ENCODE measurements around the gene FERMT3. TPM values are rescaled to one million over a fixed set of nuclear protein-coding genes. Genes with fewer than 3 reads are reported as not detected.

Gene FERMT3
- total and polyA plus RNA-seq, 2 donors (not counting 1 experiment from before 2014, with no cell fraction given) = 1.9 to 3.6 TPM

GRCh38 chr11:64173616-64174355, 32.7 kb upstream of the FERMT3 start:
- Histone ChIP-seq H3K4me1 (ENCODE audit: control insufficient read depth, extremely low read depth, insufficient read depth, low read length) (no peaks in the 10 kb centered on the region), H3K27me3 (ENCODE audit: control insufficient read depth, insufficient read depth, low read length) (no peaks in the 10 kb centered on the region), H3K9me3 (ENCODE audit: control insufficient read depth, insufficient read depth, low read depth, low read length) (no peaks in the 10 kb centered on the region), H3K79me2 (ENCODE audit: control insufficient read depth, insufficient read depth, low read length) (no peaks in the 10 kb centered on the region), H3K9ac (ENCODE audit: insufficient read depth, low read length) (no peak overlapping the region), H2AFZ (ENCODE audit: low read length) (no peak overlapping the region), H3K36me3 (ENCODE audit: control insufficient read depth, insufficient read depth, low read length) (peaks cover 2% of the 10 kb centered on the region), H3K4me3 (replicated peaks in 1 of 4; ENCODE audit: control extremely low read depth in 1 of 4, insufficient read depth in 1 of 4, low read depth in 3 of 4, low read length in 4 of 4) (no peak overlapping the region), H3K27ac (ENCODE audit: insufficient read depth, low read length) (no peak overlapping the region), H4K20me1 (ENCODE audit: control insufficient read depth, extremely low read depth, insufficient read depth, low read length) (no peaks in the 10 kb centered on the region), H3K4me2 (ENCODE audit: extremely low read depth, insufficient read depth, low read length) (no peak overlapping the region)
- peak in 1 of 2 donors; percentile 24 for DNase-seq (ENCODE audit: low read depth in 2 of 2)
- TF ChIP-seq, protein P1, sequence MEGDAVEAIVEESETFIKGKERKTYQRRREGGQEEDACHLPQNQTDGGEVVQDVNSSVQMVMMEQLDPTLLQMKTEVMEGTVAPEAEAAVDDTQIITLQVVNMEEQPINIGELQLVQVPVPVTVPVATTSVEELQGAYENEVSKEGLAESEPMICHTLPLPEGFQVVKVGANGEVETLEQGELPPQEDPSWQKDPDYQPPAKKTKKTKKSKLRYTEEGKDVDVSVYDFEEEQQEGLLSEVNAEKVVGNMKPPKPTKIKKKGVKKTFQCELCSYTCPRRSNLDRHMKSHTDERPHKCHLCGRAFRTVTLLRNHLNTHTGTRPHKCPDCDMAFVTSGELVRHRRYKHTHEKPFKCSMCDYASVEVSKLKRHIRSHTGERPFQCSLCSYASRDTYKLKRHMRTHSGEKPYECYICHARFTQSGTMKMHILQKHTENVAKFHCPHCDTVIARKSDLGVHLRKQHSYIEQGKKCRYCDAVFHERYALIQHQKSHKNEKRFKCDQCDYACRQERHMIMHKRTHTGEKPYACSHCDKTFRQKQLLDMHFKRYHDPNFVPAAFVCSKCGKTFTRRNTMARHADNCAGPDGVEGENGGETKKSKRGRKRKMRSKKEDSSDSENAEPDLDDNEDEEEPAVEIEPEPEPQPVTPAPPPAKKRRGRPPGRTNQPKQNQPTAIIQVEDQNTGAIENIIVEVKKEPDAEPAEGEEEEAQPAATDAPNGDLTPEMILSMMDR (conservative IDR thresholded peaks at IDR 0.05 in 1 of 2, IDR thresholded peaks at IDR 0.05 in 1 of 2; ENCODE audit: low read depth in 1 of 2, low read length in 2 of 2) = no peak
- no peak for TF ChIP-seq EZH2 (IDR thresholded peaks at IDR 0.05; ENCODE audit: low read length, missing control alignments)

GRCh38 chr11:64176751-64177150, 29.8 kb upstream of the FERMT3 start:
- Histone ChIP-seq H3K9ac (ENCODE audit: insufficient read depth, low read length) (no peak overlapping the region), H3K4me1 (ENCODE audit: control insufficient read depth, extremely low read depth, insufficient read depth, low read length) (peaks cover 10% of the 10 kb centered on the region), H3K27ac (ENCODE audit: insufficient read depth, low read length) (no peak overlapping the region), H2AFZ (ENCODE audit: low read length) (no peak overlapping the region), H4K20me1 (ENCODE audit: control insufficient read depth, extremely low read depth, insufficient read depth, low read length) (no peaks in the 10 kb centered on the region), H3K4me2 (ENCODE audit: extremely low read depth, insufficient read depth, low read length) (no peak overlapping the region), H3K27me3 (ENCODE audit: control insufficient read depth, insufficient read depth, low read length) (no peaks in the 10 kb centered on the region), H3K4me3 (replicated peaks in 1 of 4; ENCODE audit: control extremely low read depth in 1 of 4, insufficient read depth in 1 of 4, low read depth in 3 of 4, low read length in 4 of 4) (no peak overlapping the region), H3K9me3 (ENCODE audit: control insufficient read depth, insufficient read depth, low read depth, low read length) (no peaks in the 10 kb centered on the region), H3K79me2 (ENCODE audit: control insufficient read depth, insufficient read depth, low read length) (no peaks in the 10 kb centered on the region), H3K36me3 (ENCODE audit: control insufficient read depth, insufficient read depth, low read length) (peaks cover 5% of the 10 kb centered on the region)
- TF ChIP-seq, protein P1 (conservative IDR thresholded peaks at IDR 0.05 in 1 of 2, IDR thresholded peaks at IDR 0.05 in 1 of 2; ENCODE audit: low read depth in 1 of 2, low read length in 2 of 2) = no peak
- no peak for TF ChIP-seq EZH2 (IDR thresholded peaks at IDR 0.05; ENCODE audit: low read length, missing control alignments)
- no peak for DNase-seq (ENCODE audit: low read depth in 2 of 2)

DNA sequence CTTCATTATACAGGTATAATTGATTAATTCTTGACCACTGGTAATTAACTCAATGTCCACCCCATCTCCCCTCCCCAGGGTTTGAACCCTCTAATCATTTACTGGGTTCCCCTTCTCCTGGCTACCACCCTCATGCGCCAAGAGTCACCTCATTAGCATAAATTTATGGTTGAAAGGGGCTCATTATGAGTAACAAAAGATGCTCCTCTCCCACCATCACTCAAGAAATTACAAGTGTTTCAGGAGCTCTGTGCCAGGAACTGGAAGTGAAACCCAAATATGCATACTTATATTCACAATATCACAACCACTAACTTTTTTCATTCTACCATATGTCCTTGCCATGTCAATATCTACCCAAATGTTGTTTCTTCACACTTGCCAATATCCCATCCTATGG, 28.3 kb upstream of the FERMT3 start:
- no peak overlapping the region for H3K27ac ChIP-seq (ENCODE audit: insufficient read depth, low read length)
- no peaks in the 10 kb centered on the region for H4K20me1 ChIP-seq (ENCODE audit: control insufficient read depth, extremely low read depth, insufficient read depth, low read length)
- H3K9me3 ChIP-seq (ENCODE audit: control insufficient read depth, insufficient read depth, low read depth, low read length) = no peaks in the 10 kb centered on the region
- no peak overlapping the region for H3K9ac ChIP-seq (ENCODE audit: insufficient read depth, low read length)
- H3K4me2 ChIP-seq (ENCODE audit: extremely low read depth, insufficient read depth, low read length) = no peak overlapping the region
- no peak for DNase-seq (ENCODE audit: low read depth in 2 of 2)
- no peaks in the 10 kb centered on the region for H3K79me2 ChIP-seq (ENCODE audit: control insufficient read depth, insufficient read depth, low read length)
- H3K27me3 ChIP-seq (ENCODE audit: control insufficient read depth, insufficient read depth, low read length) = no peaks in the 10 kb centered on the region
- H2AFZ ChIP-seq (ENCODE audit: low read length) = no peak overlapping the region
- H3K36me3 ChIP-seq (ENCODE audit: control insufficient read depth, insufficient read depth, low read length) = peaks cover 5% of the 10 kb centered on the region
- TF ChIP-seq, protein P1 (conservative IDR thresholded peaks at IDR 0.05 in 1 of 2, IDR thresholded peaks at IDR 0.05 in 1 of 2; ENCODE audit: low read depth in 1 of 2, low read length in 2 of 2) = no peak
- TF ChIP-seq EZH2 (IDR thresholded peaks at IDR 0.05; ENCODE audit: low read length, missing control alignments) = no peak
- peaks cover 13% of the 10 kb centered on the region for H3K4me1 ChIP-seq (ENCODE audit: control insufficient read depth, extremely low read depth, insufficient read depth, low read length)
- H3K4me3 ChIP-seq (replicated peaks in 1 of 4; ENCODE audit: control extremely low read depth in 1 of 4, insufficient read depth in 1 of 4, low read depth in 3 of 4, low read length in 4 of 4) = no peak overlapping the region

Data from fibroblast of lung (primary cell).